MM.1S (cell line): ENCODE data around the gene NUDT15.

Experiments used
- DNase-seq: peaks from one replicate; pipeline ENCODE4 v3.0.0-alpha.2; 2015
- H2AFZ ChIP-seq: fragments of 300-600 bp; sonication (generic); 2 replicates; pipeline ENCODE4 v1.6.0; 2016; ENCODE audit warnings: antibody characterized with exemption, low read length
- H3F3A ChIP-seq: fragments of 300-600 bp; sonication (generic); 2 replicates; pipeline ENCODE4 v1.6.1; 2016; ENCODE audit warnings: mild to moderate bottlenecking, antibody characterized with exemption, low read length, moderate library complexity, mixed read lengths; ENCODE audit not compliant: insufficient read depth
- H3K27ac ChIP-seq: fragments of 300-600 bp; sonication (generic); 2 replicates; pipeline ENCODE4 v1.5.1; 2016; ENCODE audit warnings: mild to moderate bottlenecking, low read length
- H3K27me3 ChIP-seq: fragments of 300-600 bp; sonication (generic); replicated peaks from 2 replicates; pipeline ENCODE4 v1.6.0; 2016; ENCODE audit warnings: low read length; ENCODE audit not compliant: insufficient read depth
- H3K36me3 ChIP-seq: fragments of 300-600 bp; sonication (generic); replicated peaks from 2 replicates; pipeline ENCODE4 v1.6.1; 2016; ENCODE audit warnings: mild to moderate bottlenecking, low read length, mixed read lengths; ENCODE audit not compliant: insufficient read depth
- H3K4me1 ChIP-seq: fragments of 300-600 bp; sonication (generic); 2 replicates; pipeline ENCODE4 v1.6.1; 2016; ENCODE audit warnings: low read length, mixed read lengths
- H3K4me2 ChIP-seq: fragments of 300-600 bp; sonication (generic); 2 replicates; pipeline ENCODE4 v1.6.0; 2016; ENCODE audit warnings: low read depth, low read length
- H3K4me3 ChIP-seq: fragments of 300-600 bp; sonication (generic); 2 replicates; pipeline ENCODE4 v1.5.1; 2016; ENCODE audit warnings: low read length, mixed read lengths
- H3K79me2 ChIP-seq: fragments of 300-600 bp; sonication (generic); 2 replicates; pipeline ENCODE4 v1.6.1; 2016; ENCODE audit warnings: mixed run types, low read length, mixed read lengths
- H3K9ac ChIP-seq: fragments of 300-600 bp; sonication (generic); 2 replicates; pipeline ENCODE4 v1.6.1; 2016; ENCODE audit warnings: low read length, mixed read lengths
- H3K9me2 ChIP-seq: fragments of 300-600 bp; sonication (generic); replicated peaks from 2 replicates; pipeline ENCODE4 v1.6.1; 2016; ENCODE audit warnings: mild to moderate bottlenecking, low read length, mixed read lengths; ENCODE audit not compliant: insufficient read depth
- H3K9me3 ChIP-seq: fragments of 300-600 bp; sonication (generic); replicated peaks from 2 replicates; pipeline ENCODE4 v1.6.1; 2016; ENCODE audit warnings: mild to moderate bottlenecking, low read length, mixed read lengths; ENCODE audit not compliant: insufficient read depth
- H4K20me1 ChIP-seq: fragments of 300-600 bp; sonication (generic); 2 replicates; pipeline ENCODE4 v1.6.1; 2016; ENCODE audit warnings: mild to moderate bottlenecking, low read length, moderate library complexity, mixed read lengths; ENCODE audit not compliant: insufficient read depth
- EZH2 ChIP-seq: fragments of 300-600 bp; sonication (generic); optimal IDR thresholded peaks from 2 replicates; pipeline ENCODE3; 2017; ENCODE audit warnings: low read depth, mild to moderate bottlenecking, antibody characterized with exemption, low read length, mixed read lengths
- EZH2phosphoT487 ChIP-seq: fragments of 300-600 bp; sonication (generic); IDR thresholded peaks from 2 replicates; pipeline ENCODE4 v1.6.1; 2018; ENCODE audit warnings: antibody characterized with exemption, low read length
- TF ChIP-seq, protein P1 (sequence below): fragments of 300-600 bp; sonication (generic); IDR thresholded peaks from 2 replicates; pipeline ENCODE4 v1.5.1; 2016; ENCODE audit warnings: antibody characterized with exemption, low read length, mixed read lengths

The NUDT15 gene

GRCh38 chr13:48072787-48073186 is 35.3 kb downstream of the NUDT15 start:
- Histone ChIP-seq H3F3A (no peaks in the 10 kb centered on the region), H3K27ac (no peak overlapping the region), H3K27me3 (no peaks in the 10 kb centered on the region), H4K20me1 (no peaks in the 10 kb centered on the region), H3K4me1 (no peaks in the 10 kb centered on the region), H3K9me2 (no peaks in the 10 kb centered on the region), H3K9ac (no peak overlapping the region), H3K79me2 (no peaks in the 10 kb centered on the region), H3K4me3 (no peak overlapping the region), H3K36me3 (no peaks in the 10 kb centered on the region; the same call in 1 of the 2 replicates), H2AFZ (no peak overlapping the region), H3K4me2 (no peak overlapping the region), H3K9me3 (no peaks in the 10 kb centered on the region)
- TF ChIP-seq EZH2 (no peak), EZH2phosphoT487 (no peak)
- TF ChIP-seq, protein P1, sequence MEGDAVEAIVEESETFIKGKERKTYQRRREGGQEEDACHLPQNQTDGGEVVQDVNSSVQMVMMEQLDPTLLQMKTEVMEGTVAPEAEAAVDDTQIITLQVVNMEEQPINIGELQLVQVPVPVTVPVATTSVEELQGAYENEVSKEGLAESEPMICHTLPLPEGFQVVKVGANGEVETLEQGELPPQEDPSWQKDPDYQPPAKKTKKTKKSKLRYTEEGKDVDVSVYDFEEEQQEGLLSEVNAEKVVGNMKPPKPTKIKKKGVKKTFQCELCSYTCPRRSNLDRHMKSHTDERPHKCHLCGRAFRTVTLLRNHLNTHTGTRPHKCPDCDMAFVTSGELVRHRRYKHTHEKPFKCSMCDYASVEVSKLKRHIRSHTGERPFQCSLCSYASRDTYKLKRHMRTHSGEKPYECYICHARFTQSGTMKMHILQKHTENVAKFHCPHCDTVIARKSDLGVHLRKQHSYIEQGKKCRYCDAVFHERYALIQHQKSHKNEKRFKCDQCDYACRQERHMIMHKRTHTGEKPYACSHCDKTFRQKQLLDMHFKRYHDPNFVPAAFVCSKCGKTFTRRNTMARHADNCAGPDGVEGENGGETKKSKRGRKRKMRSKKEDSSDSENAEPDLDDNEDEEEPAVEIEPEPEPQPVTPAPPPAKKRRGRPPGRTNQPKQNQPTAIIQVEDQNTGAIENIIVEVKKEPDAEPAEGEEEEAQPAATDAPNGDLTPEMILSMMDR: no peak
- no peak for DNase-seq

DNA sequence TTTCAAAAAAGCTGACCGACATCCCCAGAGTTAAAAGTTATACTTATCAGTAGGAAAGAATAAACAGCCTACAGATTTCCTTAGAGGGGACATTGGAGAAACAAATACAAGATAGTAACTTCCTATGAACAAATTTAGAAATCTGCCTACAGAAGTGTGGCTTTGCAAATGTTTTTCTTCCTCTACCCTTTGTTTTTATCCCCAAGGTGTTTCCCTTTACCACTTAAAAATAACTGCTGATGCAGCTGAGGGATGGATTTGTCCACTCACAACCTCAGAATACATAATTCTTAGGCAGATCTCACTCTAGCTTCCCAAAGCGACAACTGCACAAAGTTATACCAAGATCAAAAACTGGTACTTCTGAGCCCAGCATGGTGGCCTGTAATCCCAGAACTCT is 36.5 kb downstream of the NUDT15 start:
- no peak overlapping the region for H3K4me3 ChIP-seq
- H3K4me1 ChIP-seq: peaks cover 4% of the 10 kb centered on the region
- H3K36me3 ChIP-seq: no peaks in the 10 kb centered on the region; the same call in 1 of the 2 replicates
- no peaks in the 10 kb centered on the region for H3K9me3 ChIP-seq
- H2AFZ ChIP-seq: no peak overlapping the region
- H3F3A ChIP-seq: peaks cover 5% of the 10 kb centered on the region; the same call in 1 of the 2 replicates
- no peaks in the 10 kb centered on the region for H3K27me3 ChIP-seq
- H3K9me2 ChIP-seq: no peaks in the 10 kb centered on the region
- H4K20me1 ChIP-seq: no peaks in the 10 kb centered on the region
- TF ChIP-seq EZH2phosphoT487: no peak
- TF ChIP-seq, protein P1: no peak
- TF ChIP-seq EZH2: no peak
- H3K79me2 ChIP-seq: no peaks in the 10 kb centered on the region
- H3K9ac ChIP-seq: no peak overlapping the region
- H3K4me2 ChIP-seq: no peak overlapping the region
- no peak overlapping the region for H3K27ac ChIP-seq
- no peak for DNase-seq

GRCh38 chr13:48078251-48078656 is 40.7 kb downstream of the NUDT15 start:
- Histone ChIP-seq H3K9me2 (no peaks in the 10 kb centered on the region), H3K9me3 (no peaks in the 10 kb centered on the region), H3K79me2 (no peaks in the 10 kb centered on the region), H2AFZ (no peak overlapping the region), H3K4me1 (peaks cover 4% of the 10 kb centered on the region), H3K27ac (peak overlapping the region; percentile 35; the same call in 1 of the 2 replicates), H3K36me3 (no peaks in the 10 kb centered on the region; the same call in 1 of the 2 replicates), H3F3A (peaks cover 5% of the 10 kb centered on the region; the same call in 1 of the 2 replicates), H3K4me3 (no peak overlapping the region), H3K4me2 (no peak overlapping the region), H4K20me1 (no peaks in the 10 kb centered on the region), H3K9ac (no peak overlapping the region), H3K27me3 (no peaks in the 10 kb centered on the region)
- TF ChIP-seq EZH2phosphoT487: no peak
- TF ChIP-seq, protein P1: peak; percentile 48
- TF ChIP-seq EZH2: no peak
- peak; percentile 75 for DNase-seq
